ENCODE data around the gene HOXB3.

GRCh38 chr17:48595278-48595999, 5.4 kb upstream of the HOXB3 start:
- TF ChIP-seq CTCF (IDR thresholded peaks at IDR 0.05) (no peak), POLR2A (IDR thresholded peaks at IDR 0.05) (no peak)
